ENCODE data around the gene CNOT3.
A peak's percentile ranks its signal among the peaks of the same experiment; 100 is the strongest.
"Not testable (repeated sequence)": the region's sequence is repeated elsewhere in the genome, so short reads cannot be mapped to it uniquely, and the experiment has no call there.

The CNOT3 gene

DNA sequence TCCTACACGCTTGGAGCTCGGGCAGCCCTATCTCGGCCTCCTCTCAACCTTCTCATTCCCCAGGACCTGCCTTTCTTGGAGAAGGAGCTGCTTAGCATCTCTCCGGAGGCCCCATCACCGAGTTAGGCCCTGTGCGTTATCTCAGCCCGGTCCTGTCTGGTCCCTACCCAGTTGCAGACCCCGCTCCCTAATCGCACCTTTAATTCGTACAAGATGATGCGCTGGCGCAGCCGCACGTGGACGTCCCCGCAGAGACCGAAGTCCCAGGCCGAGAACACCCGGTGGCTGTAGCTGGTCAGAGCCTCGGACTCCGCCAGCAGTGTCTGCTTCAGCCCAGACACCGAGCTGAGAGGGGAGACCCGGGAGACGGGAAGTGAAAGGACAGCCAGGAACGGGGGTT is 27.7 kb downstream of the CNOT3 start:
- no peak for DNase-seq (ENCODE audit: extremely low read depth in 1 of 2, low read depth in 1 of 2)

DNA sequence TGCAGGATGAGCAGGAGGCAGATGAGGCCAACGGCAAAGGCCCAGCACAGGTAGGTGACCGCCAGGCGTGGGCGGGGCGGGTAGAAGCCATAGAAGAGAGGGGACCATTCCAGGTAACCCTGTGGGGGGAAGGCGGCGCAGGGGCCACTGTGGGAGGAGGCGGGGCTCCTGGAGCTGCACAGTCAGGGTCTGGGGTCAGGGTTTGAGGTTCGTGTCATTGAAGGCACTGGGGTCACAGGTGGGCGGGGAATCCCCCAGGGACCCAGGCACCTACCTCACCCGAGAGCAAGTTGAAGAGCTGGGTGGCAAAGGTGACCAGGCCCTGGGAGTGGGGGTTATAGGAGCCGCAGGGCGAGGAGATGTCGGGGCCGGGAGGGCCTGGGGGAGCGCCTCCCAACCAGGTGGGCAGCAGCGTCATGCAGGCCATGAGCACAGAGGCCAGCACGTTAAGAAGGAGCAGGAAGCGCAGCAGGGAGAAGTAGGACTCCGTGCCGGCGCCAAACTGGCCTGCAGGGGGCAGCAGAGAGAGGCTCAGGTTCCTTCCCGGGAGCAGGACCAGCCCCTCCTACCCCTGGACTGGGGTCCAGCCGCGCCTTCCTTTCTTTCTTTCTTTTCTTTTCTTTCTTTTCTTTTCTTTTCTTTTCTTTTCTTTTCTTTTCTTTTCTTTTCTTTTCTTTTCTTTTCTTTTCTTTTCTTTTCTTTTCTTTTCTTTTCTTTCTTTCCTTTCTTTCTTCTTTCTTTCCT is 30.8 kb downstream of the CNOT3 start:
- peak; percentile 79 to 89 for DNase-seq (ENCODE audit: extremely low read depth in 1 of 2, low read depth in 1 of 2)

DNA sequence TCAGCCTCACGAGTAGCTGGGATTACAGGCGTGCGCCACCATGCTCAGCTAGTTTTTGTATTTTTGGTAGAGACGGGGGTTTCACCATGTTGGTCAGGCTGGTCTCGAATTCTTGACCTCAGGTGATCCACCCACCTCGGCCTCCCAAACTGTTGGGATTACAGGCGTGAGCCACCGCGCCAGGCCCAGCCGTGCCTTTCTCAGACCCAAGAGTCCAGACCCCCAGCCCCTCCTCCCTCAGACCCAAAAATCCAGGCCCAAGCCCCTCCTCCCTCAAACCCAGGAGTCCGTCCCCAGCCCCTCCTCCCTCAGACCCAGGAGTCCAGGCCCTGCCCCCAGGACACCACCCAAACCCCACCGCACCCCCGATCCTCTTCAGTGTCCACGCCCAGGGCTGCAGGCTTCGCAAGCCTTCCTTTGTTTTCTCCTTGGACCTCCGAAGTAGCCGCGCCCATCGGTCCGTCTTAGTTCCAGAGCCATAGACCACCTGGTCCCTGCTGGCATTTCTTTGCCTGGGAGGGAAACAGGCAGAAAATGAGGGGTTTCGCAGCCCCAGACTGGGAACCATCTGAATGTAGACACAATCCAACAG is 31.7 kb downstream of the CNOT3 start:
- DNase-seq (ENCODE audit: extremely low read depth in 1 of 2, low read depth in 1 of 2): no peak

DNA sequence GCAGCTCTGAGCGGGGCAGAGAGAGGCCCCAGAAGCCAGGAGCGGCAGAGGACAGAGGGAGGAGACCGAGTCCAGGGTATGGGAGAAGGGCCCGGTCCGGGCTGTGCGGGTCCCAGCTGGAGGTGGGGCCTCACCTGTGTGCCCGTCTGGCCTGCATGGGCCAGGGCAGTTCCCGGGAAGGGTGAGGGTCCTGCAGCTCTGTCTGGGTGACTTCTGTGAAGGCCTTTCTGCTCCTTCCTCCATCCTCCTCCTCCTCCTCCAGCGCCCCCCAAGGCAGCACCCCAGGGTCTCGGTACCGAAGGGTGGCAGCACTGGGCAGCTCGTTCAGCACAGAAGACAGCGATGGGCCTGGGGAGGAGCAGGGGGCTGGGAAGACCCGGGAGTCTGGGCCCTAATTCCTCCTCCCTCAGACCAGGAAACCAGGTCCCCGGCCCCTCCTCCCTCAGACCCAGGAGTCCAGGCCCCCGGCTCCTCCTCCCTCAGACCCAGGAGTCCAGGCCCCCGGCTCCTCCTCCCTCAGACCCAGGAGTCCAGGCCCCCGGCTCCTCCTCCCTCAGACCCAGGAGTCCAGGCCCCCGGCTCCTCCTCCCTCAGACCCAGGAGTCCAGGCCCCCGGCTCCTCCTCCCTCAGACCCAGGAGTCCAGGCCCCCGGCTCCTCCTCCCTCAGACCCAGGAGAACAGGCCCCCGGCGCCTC is 34.3 kb downstream of the CNOT3 start:
- not testable (repeated sequence) for DNase-seq (ENCODE audit: extremely low read depth in 1 of 2, low read depth in 1 of 2)

DNA sequence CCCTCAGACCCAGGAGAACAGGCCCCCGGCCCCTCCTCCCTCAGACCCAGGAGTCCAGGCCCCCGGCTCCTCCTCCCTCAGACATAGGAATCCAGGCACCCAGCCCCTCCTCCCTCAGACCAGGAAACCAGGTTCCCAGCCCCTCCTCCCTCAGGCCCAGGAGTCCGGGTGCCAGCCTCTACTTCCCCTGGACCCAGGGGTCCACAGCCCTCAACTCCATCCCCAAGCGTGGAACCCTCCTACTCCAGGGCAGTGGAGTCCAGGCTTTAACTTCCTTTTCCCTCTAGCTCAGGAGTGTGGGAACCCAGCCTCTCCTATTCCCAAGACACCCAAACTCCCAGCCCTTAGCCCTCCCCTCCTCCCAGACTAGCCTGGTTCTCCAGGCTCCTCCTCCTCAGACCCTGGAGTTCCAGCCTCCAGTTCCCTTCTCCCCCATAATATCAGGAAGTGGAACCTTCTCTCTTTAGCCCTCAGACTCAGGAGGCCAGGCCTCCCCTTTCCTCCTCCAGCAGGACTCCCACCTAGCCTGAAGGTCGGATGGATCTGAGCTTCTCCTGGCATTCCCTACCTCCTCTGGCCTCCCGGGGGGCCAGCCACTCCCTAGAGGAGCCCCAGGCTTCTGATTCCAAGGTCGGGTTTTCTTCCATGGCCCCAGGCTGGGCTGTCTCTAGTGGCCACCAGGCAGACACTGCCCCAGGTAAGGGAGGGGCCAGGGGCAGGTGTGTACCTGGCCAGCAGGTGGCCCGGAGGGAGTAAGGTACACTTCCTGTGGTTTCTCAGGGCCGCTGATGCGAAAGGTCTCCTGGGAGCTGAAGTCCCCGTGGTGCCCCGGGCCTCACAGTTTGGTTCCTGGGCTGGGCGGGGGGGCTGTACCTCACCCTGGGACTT is 35.2 kb downstream of the CNOT3 start, which contains the start of gene TMC4:
Gene TMC4, minus strand, starts transcription at position 690 of the 888 bp plus-strand sequence. Its CDS starts 43 bp downstream, at position 647.
- no peak for DNase-seq (ENCODE audit: extremely low read depth in 1 of 2, low read depth in 1 of 2)

DNA sequence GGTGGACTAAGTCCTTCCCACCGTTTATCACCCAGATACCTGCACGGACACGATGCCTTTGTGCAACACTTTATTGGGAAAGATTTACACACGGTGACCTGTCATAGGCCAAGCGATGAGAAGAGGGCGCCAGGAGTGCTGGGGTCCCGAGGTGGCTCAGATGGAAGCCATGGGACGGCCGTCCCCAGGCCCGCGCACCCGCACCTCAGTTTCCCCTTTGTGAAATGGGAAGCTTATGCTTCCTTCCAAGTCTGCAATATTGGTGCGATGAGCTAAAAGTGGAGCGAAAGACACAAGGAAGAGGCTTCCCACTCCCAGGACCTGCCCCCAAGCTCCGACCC is 35.8 kb downstream of the CNOT3 start:
- DNase-seq (ENCODE audit: extremely low read depth in 1 of 2, low read depth in 1 of 2): no peak

DNA sequence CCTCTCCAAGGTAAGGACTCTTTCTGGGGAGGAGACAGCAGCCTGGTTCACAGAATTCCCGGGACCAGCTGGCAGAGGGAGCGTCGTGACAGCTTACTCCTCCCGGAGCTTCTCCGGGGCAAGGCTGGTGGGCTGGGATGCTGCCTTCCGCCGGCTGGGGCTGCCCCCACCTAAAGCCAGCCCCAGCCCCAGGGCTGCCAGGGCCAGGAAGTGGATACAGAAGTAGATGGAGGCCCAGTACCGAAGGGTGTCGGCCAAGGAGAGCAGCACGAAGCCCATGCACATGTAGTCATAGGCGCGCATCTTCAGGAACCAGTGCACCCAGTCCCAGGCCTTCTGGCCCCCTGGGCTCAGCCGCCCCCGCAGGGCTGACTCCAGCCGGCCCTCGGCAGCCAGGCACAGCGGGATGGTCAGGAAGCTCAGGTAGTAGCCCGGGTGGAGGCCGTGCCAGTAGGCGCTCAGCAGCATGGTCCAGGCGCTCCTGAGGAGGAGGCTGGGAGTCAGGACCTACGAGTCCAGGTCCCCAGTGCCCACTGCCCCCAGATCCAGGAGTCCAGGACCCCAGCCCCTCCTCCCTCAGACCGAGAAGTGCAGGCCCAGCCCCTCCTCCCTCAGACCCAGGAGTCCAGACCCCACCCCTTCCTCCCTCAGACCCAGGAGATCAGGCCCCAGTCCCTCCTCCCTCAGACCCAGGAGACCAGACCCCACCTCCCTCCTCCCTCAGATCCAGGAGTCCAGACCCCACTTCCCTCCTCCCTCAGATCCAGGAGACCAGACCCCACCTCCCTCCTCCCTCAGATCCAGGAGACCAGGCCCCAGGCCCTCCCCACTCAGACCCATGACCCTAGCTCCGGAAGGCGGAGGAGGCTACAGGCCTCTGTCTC is 36.6 kb downstream of the CNOT3 start:
- DNase-seq (ENCODE audit: extremely low read depth in 1 of 2, low read depth in 1 of 2): no peak

DNA sequence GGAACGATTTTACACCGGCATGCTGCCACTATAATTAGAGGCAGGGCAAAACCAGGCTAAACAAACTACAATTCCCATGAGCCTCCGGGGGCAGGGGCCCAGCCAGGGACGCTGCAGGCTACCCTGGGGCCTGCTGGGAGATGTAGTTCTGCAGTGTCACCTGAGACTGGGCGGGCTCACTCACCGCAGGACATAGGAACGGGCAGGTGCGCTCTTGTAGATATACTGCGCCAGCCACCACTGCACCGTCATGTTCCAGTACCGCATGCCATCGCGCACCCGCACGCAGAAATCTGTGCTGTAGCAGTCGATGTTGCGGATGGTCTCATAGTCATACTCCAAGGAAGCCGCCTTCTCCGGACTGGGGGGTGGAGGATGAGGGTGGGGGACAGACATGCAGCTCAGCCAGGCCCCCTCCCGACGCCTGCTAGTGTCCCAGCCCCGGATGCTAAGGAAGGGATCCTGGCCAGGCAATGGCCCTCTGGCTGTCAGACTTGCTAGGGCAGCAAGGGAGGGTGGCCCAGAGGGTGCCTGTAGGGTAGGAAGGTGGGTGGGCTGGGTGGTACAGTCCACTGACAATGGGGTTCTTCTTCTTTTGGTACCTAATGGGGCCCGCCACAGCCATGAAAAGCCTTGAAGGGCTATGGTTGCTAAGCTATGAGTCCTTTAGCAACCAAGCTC is 41.2 kb downstream of the CNOT3 start:
- DNase-seq (ENCODE audit: extremely low read depth in 1 of 2, low read depth in 1 of 2): no peak

DNA sequence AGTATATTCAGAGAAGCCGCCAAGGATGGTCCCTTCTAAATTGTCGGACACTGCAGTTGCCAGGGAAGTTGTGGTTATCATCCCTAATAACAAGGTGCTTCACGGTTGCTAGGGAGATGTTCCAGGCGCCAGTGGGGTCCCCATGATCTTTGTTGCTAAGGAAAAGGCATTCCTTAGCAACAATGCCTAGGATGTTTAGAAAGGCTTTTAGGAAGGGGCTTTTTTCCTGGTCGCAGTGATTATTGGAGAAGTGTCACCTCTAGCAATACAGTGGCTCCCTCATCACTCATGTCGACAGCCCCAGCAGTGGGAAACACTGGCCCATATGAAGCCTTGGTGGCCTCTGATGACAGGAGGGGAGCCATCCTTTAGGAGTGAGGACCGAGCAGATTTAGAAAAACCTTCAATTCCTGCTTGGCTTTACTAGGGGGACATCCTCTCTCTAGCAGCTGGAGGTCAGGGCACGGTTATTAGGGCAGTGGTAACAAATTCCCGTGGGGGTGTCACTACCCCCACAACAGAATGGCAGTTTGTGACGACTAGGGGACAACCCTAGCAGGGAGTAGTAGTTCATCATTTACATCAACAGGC is 41.8 kb downstream of the CNOT3 start:
- no peak for DNase-seq (ENCODE audit: extremely low read depth in 1 of 2, low read depth in 1 of 2)

DNA sequence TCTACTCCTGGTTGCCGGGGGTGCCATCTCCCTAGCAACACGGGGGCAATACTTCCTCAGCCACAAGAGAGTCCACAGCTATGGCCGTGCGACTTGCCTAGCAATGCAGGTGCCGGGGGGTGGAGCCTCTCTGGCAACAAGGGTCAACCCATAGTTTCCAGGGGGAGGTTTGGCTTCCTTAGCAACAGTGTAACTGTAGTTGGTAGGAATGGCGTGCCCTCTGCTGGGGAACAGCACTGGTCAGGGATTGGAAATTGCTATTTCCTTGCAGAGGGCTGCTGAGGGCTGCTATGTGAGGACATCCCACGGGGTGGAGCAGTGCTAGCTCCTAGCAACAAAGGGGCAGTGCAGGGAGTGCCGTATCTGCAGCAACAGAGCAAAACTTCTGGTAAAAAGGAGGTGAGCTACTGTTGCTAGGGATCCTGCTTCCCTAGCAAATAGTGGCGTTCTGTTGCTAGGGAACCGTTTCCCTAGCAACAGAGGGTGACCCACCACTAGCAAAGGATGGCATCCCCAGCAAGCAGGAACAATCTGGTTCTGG is 42.4 kb downstream of the CNOT3 start:
- no peak for DNase-seq (ENCODE audit: extremely low read depth in 1 of 2, low read depth in 1 of 2)

DNA sequence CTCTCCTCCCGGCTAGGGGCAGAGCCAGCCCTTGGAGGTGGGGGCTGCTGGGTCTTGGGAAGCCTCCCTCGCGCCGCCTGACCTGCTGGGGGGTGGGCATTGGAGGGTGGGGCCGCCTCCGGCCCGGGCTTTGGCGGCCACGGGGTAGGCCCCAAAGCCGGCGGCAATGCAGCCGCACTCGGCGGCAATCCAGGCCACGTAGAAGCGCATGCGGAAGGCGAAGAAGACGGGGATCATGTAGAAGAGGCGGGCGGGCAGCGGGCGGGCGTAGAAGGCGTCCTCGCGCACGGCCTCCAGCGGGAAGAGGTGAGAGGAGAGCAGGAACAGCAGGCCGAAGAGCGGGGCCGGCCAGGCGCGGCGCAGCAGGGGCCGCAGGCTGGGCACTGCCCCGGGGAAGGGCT is 43.1 kb downstream of the CNOT3 start:
- no peak for DNase-seq (ENCODE audit: extremely low read depth in 1 of 2, low read depth in 1 of 2)

DNA sequence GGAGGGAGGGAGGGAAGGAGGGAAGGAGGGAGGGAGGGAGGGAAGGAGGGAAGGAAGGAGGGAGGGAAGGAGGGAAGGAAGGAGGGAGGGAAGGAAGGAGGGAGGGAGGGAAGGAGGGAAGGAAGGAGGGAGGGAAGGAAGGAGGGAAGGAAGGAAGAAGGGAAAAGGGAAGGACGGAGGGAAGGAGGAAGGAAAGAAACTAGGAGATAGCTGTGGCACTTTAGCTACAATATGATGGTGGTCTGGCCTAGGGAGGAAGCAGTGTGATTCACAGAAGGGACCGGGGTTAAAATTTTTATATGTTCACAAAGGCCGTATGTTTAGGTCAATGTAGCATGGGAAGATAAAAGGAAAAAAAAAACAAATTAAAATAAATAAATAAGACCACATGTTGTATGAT is 44.3 kb downstream of the CNOT3 start:
- DNase-seq (ENCODE audit: extremely low read depth in 1 of 2, low read depth in 1 of 2): not testable (repeated sequence)

DNA sequence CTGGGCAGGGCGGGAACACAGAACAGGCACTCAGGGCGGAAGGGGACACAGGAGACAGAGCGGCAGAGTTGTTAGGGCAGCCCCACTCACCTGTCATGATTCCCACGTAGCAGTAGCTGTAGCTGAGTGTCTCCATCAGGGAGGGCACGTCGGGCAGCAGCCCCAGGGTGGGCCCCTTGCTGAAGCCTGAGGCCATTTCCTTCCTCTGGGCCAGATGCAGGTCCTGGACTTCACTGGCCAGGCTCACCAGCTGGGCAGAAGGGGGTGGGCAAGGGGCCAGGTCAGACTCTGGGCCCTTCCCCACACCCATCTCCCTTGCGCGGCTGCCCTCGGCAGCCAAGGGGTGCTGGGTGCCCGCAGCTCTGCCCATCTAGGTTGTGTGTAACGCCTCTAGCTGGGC is 45.9 kb downstream of the CNOT3 start:
- no peak for DNase-seq (ENCODE audit: extremely low read depth in 1 of 2, low read depth in 1 of 2)

DNA sequence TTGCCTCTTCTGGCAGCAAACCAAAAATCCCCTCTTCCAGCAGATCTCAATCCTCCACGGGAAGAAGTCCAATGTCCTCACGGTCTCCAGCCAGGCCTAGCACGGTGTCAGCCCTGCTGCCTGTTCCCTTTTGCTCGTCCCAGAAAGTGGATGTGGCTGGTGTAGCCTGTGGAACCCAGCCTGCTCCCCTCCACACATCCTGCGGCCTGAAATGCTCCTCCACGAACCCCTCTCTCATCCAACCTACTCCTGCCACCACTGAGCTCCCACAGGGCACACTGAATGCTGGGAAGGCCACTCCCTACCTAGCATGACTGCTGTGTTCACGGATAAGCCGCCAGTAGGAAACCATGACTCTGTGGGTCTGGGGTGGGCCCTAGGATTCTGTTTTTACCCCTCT is 48.8 kb downstream of the CNOT3 start:
- no peak for DNase-seq (ENCODE audit: extremely low read depth in 1 of 2, low read depth in 1 of 2)

DNA sequence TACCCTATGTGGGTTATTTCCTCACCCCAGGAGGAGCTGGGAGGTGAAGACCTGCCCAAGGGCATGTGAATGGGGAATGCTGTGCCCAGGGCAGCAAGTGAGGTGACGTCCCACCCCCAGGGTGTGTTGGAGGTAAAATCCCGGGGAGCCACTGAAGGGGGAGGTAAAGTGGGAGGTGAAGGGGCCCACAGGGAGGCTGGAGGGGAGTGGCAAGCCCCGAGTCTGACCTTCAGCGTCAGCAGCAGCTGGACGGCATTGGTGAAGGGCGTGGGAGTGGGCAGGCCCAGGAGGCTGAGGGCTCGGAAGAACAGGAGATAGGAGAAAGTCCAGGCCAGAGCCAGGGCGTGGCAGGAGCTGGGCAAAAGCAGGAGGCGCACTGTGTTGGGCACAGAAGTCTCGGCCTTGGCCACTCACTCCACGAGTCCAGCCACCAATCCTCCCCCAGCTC is 49.4 kb downstream of the CNOT3 start:
- no peak for DNase-seq (ENCODE audit: extremely low read depth in 1 of 2, low read depth in 1 of 2)

DNA sequence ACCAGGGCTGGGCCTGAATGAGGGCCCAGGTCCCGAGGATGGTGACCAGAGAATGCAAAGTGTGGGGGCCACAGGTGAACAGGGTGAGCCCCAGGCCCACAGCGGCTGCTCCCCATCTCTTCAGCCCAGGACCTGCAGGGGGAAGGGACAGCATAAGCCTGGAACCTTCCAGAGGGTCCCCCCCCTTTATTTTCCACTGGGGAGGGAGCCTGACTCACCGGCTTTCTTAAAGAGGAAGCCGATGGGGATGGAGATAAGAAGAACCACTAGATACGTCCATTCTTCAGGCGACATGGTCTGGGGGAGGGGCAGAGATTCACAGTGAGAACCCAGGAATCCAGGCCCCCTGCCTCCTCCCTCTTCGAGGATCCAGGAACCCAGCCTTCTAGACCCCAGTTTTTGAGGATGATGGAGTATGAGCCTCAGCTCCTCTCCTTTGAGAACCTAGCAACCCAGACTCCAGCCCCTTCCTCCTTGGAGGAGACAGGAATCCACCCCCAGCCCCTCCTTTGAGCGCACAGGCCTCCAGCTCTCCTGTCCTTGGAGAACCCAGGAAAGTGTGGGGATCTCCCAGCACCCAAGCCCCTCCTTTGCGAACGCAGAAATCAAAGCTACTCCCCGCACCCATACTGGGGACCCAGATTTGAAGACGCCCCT is 50.8 kb downstream of the CNOT3 start:
- peak in 1 of 2 donors; percentile 43 for DNase-seq (ENCODE audit: extremely low read depth in 1 of 2, low read depth in 1 of 2)

DNA sequence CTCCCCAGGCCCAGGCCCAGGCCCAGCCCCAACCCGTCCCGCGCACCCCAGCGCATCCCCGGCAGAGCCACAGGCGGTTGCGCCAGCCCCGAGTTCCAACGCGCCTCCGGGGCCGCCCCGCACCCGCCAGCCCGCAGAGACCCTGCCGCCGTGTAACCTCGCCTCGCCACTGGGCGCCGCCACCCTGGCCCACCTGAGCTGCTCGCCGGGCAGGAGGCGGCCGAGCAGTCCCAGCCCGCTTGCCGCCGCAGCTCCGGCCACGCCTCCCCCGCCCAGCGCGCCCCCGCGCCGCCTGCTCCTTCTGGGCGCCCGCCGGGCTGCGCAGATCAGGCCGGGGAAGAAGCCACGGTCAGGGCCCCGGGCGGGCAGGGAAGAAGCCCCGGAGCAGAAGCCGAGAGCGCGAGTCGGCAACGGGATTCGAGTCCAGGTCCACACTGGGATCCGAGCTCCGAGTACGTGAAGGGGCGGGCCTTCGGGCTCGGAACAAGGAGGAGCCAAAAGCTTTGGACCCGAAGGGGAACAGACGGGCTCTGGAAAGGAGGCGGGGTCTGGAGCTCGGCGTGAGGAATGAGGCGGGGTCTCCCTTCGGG is 51.7 kb downstream of the CNOT3 start, which contains the start of gene MBOAT7:
Gene MBOAT7, minus strand, starts transcription at position 436 of the 590 bp plus-strand sequence. CDS start 1,072 bp downstream, outside the sequence.
- no peak for DNase-seq (ENCODE audit: extremely low read depth in 1 of 2, low read depth in 1 of 2)
